ENCODE results near the gene FRAT1. TPM values are rescaled to one million over a fixed set of nuclear protein-coding genes. Genes with fewer than 3 reads are reported as not detected.

Gene FRAT1
- total and polyA plus RNA-seq, 2 of the 13 experiments (the other 11 are each of a cell fraction or from before 2014, with no cell fraction given): 1.7 to 2.3 TPM

DNA sequence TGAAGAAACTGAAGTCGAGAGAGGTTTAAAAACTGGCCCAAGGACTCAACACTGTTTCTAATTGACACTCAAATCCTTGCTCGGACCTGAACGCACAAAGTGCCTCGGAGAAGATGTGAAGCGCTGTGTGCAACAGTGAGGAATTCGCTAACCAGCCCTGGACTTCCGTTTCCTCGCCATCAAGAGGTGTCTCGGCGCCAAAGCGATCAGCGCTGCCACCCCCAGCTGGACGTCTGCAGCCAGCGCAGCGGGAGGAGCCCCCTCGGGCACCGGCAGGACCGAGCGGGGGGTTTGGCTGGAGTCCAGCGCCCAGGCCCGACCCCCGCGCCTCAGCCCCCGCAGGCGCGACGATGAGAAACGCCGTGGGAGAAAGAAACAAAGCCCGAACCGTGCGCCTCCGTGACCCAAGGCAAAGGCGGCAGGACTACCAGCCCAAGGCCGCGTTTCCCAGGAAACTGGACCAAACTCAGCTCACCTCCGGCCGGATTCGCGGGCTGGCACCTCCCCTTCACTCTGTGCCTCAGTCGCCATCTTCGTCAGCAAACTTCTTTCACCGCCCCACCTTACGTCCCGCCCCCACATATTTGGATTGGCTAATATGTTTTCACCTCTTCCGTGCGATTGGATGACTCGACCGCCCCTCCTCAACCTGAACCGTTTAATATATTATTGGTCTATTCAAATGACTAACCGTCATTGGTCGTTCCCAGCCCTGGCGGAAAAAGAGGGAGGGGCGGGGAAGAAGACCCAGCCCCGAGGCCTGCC, 26.8 kb upstream of the FRAT1 start, which contains the start of gene ARHGAP19 (continued):
- TF ChIP-seq E2F5 (CRISPR knock-in tag; conservative IDR thresholded peaks at IDR 0.05): peak; percentile 93
- no peak for TF ChIP-seq SOX13 (IDR thresholded peaks at IDR 0.05)
- peak in 1 of 2 experiments; percentile 45; a peak in 2 of 4 replicates for TF ChIP-seq SOX13 (CRISPR knock-in tag; conservative IDR thresholded peaks at IDR 0.05 in 1 of 2, IDR thresholded peaks at IDR 0.05 in 1 of 2)
- TF ChIP-seq, protein P1, sequence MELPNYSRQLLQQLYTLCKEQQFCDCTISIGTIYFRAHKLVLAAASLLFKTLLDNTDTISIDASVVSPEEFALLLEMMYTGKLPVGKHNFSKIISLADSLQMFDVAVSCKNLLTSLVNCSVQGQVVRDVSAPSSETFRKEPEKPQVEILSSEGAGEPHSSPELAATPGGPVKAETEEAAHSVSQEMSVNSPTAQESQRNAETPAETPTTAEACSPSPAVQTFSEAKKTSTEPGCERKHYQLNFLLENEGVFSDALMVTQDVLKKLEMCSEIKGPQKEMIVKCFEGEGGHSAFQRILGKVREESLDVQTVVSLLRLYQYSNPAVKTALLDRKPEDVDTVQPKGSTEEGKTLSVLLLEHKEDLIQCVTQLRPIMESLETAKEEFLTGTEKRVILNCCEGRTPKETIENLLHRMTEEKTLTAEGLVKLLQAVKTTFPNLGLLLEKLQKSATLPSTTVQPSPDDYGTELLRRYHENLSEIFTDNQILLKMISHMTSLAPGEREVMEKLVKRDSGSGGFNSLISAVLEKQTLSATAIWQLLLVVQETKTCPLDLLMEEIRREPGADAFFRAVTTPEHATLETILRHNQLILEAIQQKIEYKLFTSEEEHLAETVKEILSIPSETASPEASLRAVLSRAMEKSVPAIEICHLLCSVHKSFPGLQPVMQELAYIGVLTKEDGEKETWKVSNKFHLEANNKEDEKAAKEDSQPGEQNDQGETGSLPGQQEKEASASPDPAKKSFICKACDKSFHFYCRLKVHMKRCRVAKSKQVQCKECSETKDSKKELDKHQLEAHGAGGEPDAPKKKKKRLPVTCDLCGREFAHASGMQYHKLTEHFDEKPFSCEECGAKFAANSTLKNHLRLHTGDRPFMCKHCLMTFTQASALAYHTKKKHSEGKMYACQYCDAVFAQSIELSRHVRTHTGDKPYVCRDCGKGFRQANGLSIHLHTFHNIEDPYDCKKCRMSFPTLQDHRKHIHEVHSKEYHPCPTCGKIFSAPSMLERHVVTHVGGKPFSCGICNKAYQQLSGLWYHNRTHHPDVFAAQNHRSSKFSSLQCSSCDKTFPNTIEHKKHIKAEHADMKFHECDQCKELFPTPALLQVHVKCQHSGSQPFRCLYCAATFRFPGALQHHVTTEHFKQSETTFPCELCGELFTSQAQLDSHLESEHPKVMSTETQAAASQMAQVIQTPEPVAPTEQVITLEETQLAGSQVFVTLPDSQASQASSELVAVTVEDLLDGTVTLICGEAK (IDR thresholded peaks at IDR 0.05): no peak
- TF ChIP-seq, protein P1 (CRISPR knock-in tag; IDR thresholded peaks at IDR 0.05): peak; percentile 80; the same call in 1 of the 2 replicates
- TF ChIP-seq REPIN1 (CRISPR knock-in tag; IDR thresholded peaks at IDR 0.05; ENCODE audit: borderline replicate concordance, low read depth): peak; percentile 81
- no peak for TF ChIP-seq TIGD3 (CRISPR knock-in tag; IDR thresholded peaks at IDR 0.05; ENCODE audit: borderline replicate concordance)
- no peak for TF ChIP-seq ZNF75D (CRISPR knock-in tag; IDR thresholded peaks at IDR 0.05; ENCODE audit: borderline replicate concordance)
- no peak for TF ChIP-seq ZNF484 (CRISPR knock-in tag; IDR thresholded peaks at IDR 0.05; ENCODE audit: borderline replicate concordance, low read depth)
- TF ChIP-seq, protein P2, sequence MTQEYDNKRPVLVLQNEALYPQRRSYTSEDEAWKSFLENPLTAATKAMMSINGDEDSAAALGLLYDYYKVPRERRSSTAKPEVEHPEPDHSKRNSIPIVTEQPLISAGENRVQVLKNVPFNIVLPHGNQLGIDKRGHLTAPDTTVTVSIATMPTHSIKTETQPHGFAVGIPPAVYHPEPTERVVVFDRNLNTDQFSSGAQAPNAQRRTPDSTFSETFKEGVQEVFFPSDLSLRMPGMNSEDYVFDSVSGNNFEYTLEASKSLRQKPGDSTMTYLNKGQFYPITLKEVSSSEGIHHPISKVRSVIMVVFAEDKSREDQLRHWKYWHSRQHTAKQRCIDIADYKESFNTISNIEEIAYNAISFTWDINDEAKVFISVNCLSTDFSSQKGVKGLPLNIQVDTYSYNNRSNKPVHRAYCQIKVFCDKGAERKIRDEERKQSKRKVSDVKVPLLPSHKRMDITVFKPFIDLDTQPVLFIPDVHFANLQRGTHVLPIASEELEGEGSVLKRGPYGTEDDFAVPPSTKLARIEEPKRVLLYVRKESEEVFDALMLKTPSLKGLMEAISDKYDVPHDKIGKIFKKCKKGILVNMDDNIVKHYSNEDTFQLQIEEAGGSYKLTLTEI (CRISPR knock-in tag; conservative IDR thresholded peaks at IDR 0.05): no peak
- TF ChIP-seq ZNF292 (CRISPR knock-in tag; IDR thresholded peaks at IDR 0.05; ENCODE audit: borderline replicate concordance, low read depth): 0 out of 2 replicates have a peak, but pooled peaks have one; percentile 35
- no peak for TF ChIP-seq ZNF3 (CRISPR knock-in tag; IDR thresholded peaks at IDR 0.05)
- peak; percentile 78; the same call in 1 of the 2 replicates for TF ChIP-seq ARHGAP35 (CRISPR knock-in tag; IDR thresholded peaks at IDR 0.05; ENCODE audit: borderline replicate concordance)
- TF ChIP-seq TSC22D2 (CRISPR knock-in tag; IDR thresholded peaks at IDR 0.05; ENCODE audit: borderline replicate concordance): peak; percentile 48; the same call in 1 of the 2 replicates
- no peak for TF ChIP-seq ATM (IDR thresholded peaks at IDR 0.05; ENCODE audit: borderline replicate concordance)

Data from HepG2 (cell line).